ENCODE results near the gene FNDC3A. TPM values are rescaled to one million over a fixed set of nuclear protein-coding genes. Genes with fewer than 3 reads are reported as not detected.
"Not testable (repeated sequence)": the region's sequence is repeated elsewhere in the genome, so short reads cannot be mapped to it uniquely, and the experiment has no call there.

FNDC3A gene
- total RNA-seq, 1 donor, result 122 TPM

DNA sequence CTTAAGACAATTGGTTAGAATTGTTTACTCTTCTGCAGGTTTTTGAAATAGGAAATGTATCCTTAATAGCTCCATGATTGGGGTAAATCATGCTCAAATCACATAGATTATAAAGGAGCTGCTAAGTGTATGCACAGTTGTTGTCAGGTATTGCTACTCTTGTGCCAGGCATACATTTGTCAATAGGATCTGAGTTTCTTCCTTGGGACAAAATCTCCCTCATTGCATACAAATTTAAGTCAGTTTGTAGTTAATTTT is 135.1 kb downstream of the FNDC3A start:
- H3K4me3 ChIP-seq (ENCODE audit: low read depth, low read length), result peak overlapping the region; percentile 78
- DNase-seq (ENCODE audit: low read depth), result no peak
- TF ChIP-seq, protein P1, sequence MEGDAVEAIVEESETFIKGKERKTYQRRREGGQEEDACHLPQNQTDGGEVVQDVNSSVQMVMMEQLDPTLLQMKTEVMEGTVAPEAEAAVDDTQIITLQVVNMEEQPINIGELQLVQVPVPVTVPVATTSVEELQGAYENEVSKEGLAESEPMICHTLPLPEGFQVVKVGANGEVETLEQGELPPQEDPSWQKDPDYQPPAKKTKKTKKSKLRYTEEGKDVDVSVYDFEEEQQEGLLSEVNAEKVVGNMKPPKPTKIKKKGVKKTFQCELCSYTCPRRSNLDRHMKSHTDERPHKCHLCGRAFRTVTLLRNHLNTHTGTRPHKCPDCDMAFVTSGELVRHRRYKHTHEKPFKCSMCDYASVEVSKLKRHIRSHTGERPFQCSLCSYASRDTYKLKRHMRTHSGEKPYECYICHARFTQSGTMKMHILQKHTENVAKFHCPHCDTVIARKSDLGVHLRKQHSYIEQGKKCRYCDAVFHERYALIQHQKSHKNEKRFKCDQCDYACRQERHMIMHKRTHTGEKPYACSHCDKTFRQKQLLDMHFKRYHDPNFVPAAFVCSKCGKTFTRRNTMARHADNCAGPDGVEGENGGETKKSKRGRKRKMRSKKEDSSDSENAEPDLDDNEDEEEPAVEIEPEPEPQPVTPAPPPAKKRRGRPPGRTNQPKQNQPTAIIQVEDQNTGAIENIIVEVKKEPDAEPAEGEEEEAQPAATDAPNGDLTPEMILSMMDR (IDR thresholded peaks at IDR 0.05; ENCODE audit: insufficient read depth, low read depth, low read length), result no peak

DNA sequence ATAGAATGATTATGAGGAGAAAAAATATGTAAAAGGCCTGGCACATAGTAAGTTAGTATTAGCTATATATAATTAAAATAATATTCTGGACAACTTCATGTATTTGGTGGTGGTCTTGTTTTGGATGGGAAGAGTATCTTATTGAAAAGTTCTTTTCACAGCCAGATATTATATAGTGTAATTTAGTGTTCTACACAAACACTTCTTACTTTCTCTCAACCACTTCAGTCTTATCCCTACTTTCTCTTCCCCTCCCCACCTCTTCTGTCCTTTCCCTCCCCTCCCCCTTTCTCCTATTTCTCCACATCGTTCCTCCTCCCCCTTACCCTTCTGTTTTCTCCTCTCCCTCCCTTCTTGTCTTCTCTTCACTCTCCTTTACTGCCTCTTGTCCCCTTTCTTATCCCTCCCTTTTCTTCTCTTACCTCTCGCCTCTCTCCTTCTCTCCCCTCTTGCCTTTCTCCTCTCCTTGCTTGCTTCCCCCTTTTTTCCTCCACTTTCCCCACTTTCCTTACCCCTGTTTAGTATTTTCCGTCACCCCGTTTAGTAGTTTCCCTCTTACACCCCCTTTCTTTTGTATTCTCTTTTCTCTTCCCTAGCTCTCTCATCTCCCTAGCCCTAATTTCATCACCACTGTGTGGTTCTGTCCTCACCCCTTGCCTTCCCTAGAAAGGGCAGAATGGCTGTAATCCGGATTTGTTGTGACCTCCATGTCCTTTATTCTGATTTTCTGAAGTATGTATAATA is 137.2 kb downstream of the FNDC3A start:
- TF ChIP-seq, protein P1 (IDR thresholded peaks at IDR 0.05; ENCODE audit: insufficient read depth, low read depth, low read length), result no peak
- DNase-seq (ENCODE audit: low read depth), result no peak
- no peak overlapping the region for H3K4me3 ChIP-seq (ENCODE audit: low read depth, low read length)

DNA sequence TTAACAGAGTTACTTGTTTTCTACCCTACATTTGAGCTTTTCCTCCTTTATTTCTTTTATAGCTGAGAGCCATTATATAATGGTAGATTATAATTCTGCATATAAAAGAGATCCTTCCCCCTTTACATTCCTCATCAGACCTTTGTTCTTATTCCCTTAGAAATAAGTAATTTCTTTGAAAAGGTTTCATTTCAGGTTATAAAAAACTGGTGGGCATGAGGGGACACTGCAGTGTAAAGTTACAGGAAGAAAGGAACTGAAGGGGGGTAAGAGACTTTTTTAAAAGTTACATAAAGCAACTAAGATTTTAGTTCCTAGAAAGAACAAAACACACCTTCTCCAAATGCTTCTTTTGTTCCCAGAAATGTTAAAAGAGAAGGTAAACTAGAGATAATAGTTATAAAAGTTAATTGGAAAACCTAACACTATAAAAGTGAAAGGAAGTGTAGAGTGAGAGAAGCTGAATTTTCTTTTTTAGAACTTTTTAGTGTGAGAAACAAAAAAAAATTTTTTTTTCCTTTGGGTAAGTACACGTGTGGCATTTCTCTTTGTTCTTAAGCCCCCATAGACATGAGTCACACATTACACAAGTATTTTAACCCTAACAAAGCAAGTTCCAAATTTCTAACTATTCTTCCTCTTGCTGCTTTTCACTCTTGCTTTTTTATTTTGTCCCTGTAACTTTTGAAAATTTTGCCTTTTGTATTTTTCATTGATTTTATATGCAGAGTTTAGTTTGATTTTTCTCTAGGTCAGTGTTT is 138.0 kb downstream of the FNDC3A start:
- peak; percentile 45 for DNase-seq (ENCODE audit: low read depth)
- no peak overlapping the region for H3K4me3 ChIP-seq (ENCODE audit: low read depth, low read length)
- TF ChIP-seq, protein P1 (IDR thresholded peaks at IDR 0.05; ENCODE audit: insufficient read depth, low read depth, low read length), result no peak

DNA sequence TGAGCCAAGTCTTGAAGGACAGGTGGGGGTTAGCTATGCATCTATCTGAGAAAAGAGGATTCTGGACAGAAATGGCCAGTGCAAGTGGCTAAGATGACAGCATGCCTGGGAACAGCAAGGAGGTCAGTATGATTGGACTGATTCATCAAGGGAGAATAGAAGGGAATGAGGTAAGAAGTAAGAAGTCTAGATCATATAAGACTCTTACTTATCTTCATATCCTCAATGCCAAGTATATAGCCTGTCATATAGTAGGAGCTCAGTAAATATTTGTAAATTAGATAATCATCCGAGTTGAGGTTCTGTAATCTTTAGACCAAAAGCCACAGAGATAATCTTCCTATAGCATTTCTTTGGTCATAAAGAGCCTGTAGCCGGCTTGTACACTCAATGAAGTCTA is 141.2 kb downstream of the FNDC3A start:
- TF ChIP-seq, protein P1 (IDR thresholded peaks at IDR 0.05; ENCODE audit: insufficient read depth, low read depth, low read length), result no peak
- DNase-seq (ENCODE audit: low read depth), result no peak
- H3K4me3 ChIP-seq (ENCODE audit: low read depth, low read length), result no peak overlapping the region

DNA sequence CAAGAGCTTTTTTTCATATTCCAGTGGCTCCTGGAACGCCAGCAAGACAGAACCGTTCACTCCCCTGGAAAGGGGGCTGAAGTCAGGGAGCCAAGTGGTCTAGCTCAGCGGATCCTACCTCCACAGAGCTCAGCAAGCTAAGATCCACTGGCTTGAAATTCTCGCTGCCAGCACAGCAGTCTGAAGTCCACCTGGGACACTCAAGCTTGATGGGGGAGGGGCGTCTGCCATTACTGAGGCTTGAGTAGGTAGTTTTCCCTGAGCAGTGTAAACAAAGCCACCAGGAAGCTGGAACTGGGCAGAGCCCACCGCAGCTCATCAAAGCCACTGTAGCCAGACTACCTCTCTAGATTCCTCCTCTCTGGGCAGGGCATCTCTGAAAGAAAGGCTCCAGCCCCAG is 142.7 kb downstream of the FNDC3A start:
- H3K4me3 ChIP-seq (ENCODE audit: low read depth, low read length); DNase-seq (ENCODE audit: low read depth): not testable (repeated sequence)

DNA sequence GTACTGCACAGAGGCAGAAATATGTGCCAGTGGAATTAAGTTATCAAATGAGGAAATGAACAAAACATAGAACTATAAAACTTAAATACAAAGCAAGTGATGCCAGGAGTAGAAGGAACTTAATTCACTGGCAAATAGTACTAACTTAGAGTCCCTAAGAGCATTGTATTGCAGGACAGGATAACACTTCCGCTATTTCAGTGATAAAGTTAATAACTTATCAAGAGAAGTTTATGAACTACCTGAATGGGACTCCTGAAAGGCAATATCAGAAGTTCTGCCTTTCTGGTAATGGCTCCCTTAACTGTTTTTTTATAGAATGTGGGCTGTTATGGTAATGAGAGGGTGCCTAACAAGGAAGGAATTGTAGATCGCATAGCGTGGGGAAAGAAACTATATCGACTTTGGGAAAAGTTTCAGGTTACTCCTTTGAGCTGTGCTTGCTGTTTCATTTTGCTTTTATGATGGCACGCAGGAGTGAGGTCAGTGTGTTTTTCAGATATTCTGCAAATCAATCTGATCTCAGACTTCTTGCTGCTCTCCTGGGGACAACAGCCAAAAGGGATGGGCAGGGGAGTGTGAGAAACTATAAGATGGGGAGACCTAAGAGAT is 149.1 kb downstream of the FNDC3A start:
- no peak overlapping the region for H3K4me3 ChIP-seq (ENCODE audit: low read depth, low read length)
- TF ChIP-seq, protein P1 (IDR thresholded peaks at IDR 0.05; ENCODE audit: insufficient read depth, low read depth, low read length), result no peak
- peak; percentile 53 for DNase-seq (ENCODE audit: low read depth)

DNA sequence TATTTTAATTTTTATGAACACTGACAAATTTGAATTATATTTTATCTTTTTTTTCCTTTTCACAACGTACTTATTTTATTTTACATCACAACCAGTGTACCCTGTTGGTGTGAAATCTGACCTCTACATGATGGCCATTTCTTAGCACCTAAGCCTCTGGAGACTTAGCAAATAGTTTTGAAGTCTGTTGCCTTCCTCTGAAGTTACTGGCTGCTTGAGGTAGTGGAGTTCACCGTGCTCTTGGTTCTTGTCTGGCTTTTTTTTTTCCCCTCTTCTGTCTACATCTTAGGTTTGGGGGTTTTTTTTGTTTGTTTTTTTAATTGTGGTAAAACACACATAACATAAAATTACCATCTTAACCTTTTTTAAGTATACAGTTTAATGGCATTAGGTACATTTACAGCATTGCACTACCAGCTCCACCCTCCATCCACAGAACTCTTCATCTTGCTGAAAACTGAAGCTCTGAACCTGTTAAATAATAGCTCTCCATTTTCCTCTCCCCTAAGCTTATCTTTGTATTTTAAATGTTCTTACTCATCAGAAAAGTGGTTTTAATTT is 150.3 kb downstream of the FNDC3A start:
- DNase-seq (ENCODE audit: low read depth), result no peak
- TF ChIP-seq, protein P1 (IDR thresholded peaks at IDR 0.05; ENCODE audit: insufficient read depth, low read depth, low read length), result no peak
- no peak overlapping the region for H3K4me3 ChIP-seq (ENCODE audit: low read depth, low read length)

All from fibroblast of villous mesenchyme (primary cell).